HCT116 (cell line): ENCODE results near the gene WDR59. TPM values are rescaled to one million over a fixed set of nuclear protein-coding genes. Genes with fewer than 3 reads are reported as not detected.

ENCODE experiments used
- ATAC-seq: fragments of 200-7000 bp; cut with Tn5 transposase; 2 replicates; pipeline ENCODE4 v1.9.1; 2020; ENCODE audit warnings: mild to moderate bottlenecking, moderate library complexity
- BruUV-seq: library from RNA; stranded (reverse); fragments of 400-500 nt; replicated peaks from 2 replicates; lab custom pipeline; 2021; lab: Mats Ljungman, UMichigan
- CTCF ChIA-PET: fragments of 300-600 bp; sonication (Branson Sonifier 250); formaldehyde crosslinking; loops from one replicate; lab custom pipeline; 2021; ENCODE audit warnings: antibody characterized with exemption; lab: Charles Lee
- POLR2A ChIA-PET: fragments of 300-600, 350-600 bp; sonication (Branson Sonifier 250); formaldehyde crosslinking; loops from one replicate; lab custom pipeline; 2021; ENCODE audit warnings: antibody characterized with exemption; lab: Charles Lee
- RAD21 ChIA-PET, 2 experiments: fragments of 300-600 bp; sonication (Branson Sonifier 250); formaldehyde crosslinking; loops; one replicate each; lab custom pipeline; 2023; ENCODE audit warnings: low total read pairs in 2 of 2; ENCODE audit not compliant: uncharacterized antibody in 2 of 2, unreplicated experiment in 2 of 2, low non-redundant PET in 1 of 2; lab: Charles Lee
- DNase-seq: peaks from one replicate; pipeline ENCODE4 v3.0.0-alpha.2; 2010; ENCODE audit warnings: low read depth, low spot score
- H2AFZ ChIP-seq: fragments of 200-600 bp; shearing (Covaris generic), sonication (generic); 2 replicates; pipeline ENCODE4 v1.6.1; 2017; ENCODE audit warnings: low read depth, mixed run types, mixed read lengths, antibody characterized with exemption, low read length; ENCODE audit not compliant: poor library complexity, severe bottlenecking
- H3K27ac ChIP-seq: 2 replicates; pipeline ENCODE4 v1.5.1; 2012; ENCODE audit warnings: low read depth, low read length
- H3K27me3 ChIP-seq: fragments of 200-600 bp; sonication (generic); 2 replicates; pipeline ENCODE4 v1.6.1; 2016; ENCODE audit warnings: mixed run types, low read length, mixed read lengths; ENCODE audit not compliant: insufficient read depth
- H3K36me3 ChIP-seq, 2 experiments: fragments of 200-500 bp in 1 of 2; fragments of 200-600 bp in 1 of 2; sonication (Bioruptor generic) in 1 of 2; sonication (generic) in 1 of 2; 2 replicates each; pipeline versions ENCODE4 v1.5.1 to v1.6.1; 2014 to 2016; ENCODE audit warnings: low read length in 2 of 2, inconsistent platforms in 1 of 2, mixed read lengths in 1 of 2, mixed run types in 1 of 2; ENCODE audit not compliant: insufficient read depth in 2 of 2, control insufficient read depth in 1 of 2
- H3K4me1 ChIP-seq, 2 experiments: fragments of 200-600 bp in 1 of 2; sonication (generic) in 1 of 2; 2 replicates each; pipeline versions ENCODE4 v1.5.1 to v1.6.1; 2012 to 2017; ENCODE audit warnings: low read length in 2 of 2, inconsistent platforms in 1 of 2, mild to moderate bottlenecking in 1 of 2, mixed read lengths in 1 of 2, mixed run types in 1 of 2, moderate library complexity in 1 of 2; ENCODE audit not compliant: insufficient read depth in 2 of 2, control insufficient read depth in 1 of 2
- H3K4me2 ChIP-seq: fragments of 200-600 bp; sonication (generic); 2 replicates; pipeline ENCODE4 v1.6.1; 2017; ENCODE audit warnings: mixed run types, low read length, mixed read lengths
- H3K4me3 ChIP-seq, 2 experiments: fragments of 200-600 bp in 1 of 2; sonication (generic) in 1 of 2; replicated peaks in 1 of 2; 2 replicates each; pipeline ENCODE4 v1.5.1; 2011 to 2016; ENCODE audit warnings: low read length in 2 of 2, control low read depth in 1 of 2, low read depth in 1 of 2, mild to moderate bottlenecking in 1 of 2, mixed read lengths in 1 of 2, mixed run types in 1 of 2
- H3K79me2 ChIP-seq: fragments of 200-600 bp; sonication (generic); 2 replicates; pipeline ENCODE4 v1.6.1; 2017; ENCODE audit warnings: mild to moderate bottlenecking, mixed run types, low read length, moderate library complexity, mixed read lengths; ENCODE audit not compliant: insufficient read depth
- H3K9ac ChIP-seq: fragments of 200-600 bp; sonication (generic); 2 replicates; pipeline ENCODE4 v1.6.1; 2016; ENCODE audit warnings: low read length, mixed read lengths
- H3K9me2 ChIP-seq: fragments of 200-600 bp; sonication (generic), shearing (Covaris generic); 2 replicates; pipeline ENCODE4 v1.6.1; 2017; ENCODE audit warnings: mixed run types, mild to moderate bottlenecking, moderate library complexity; ENCODE audit not compliant: insufficient read depth
- H3K9me3 ChIP-seq, 2 experiments: fragments of 200-500 bp in 1 of 2; fragments of 200-600 bp in 1 of 2; sonication (Bioruptor generic) in 1 of 2; sonication (generic) in 1 of 2; 2 replicates each; pipeline ENCODE4 v1.6.1; 2014 to 2017; ENCODE audit warnings: low read length in 2 of 2, mixed read lengths in 2 of 2, inconsistent platforms in 1 of 2, low read depth in 1 of 2, mild to moderate bottlenecking in 1 of 2, mixed run types in 1 of 2, moderate library complexity in 1 of 2; ENCODE audit not compliant: control insufficient read depth in 1 of 2, insufficient read depth in 1 of 2
- H4K20me1 ChIP-seq: fragments of 200-600 bp; sonication (generic), shearing (Covaris generic); 2 replicates; pipeline ENCODE4 v1.6.1; 2017; ENCODE audit warnings: mixed run types, mild to moderate bottlenecking, moderate library complexity; ENCODE audit not compliant: insufficient read depth
- ATF3 ChIP-seq: IDR thresholded peaks from 2 replicates; pipeline ENCODE4 v1.6.1; 2012
- CBX3 ChIP-seq: IDR thresholded peaks from 2 replicates; pipeline ENCODE4 v1.6.1; 2012; ENCODE audit warnings: low read depth
- CEBPB ChIP-seq: IDR thresholded peaks from 2 replicates; pipeline ENCODE4 v1.6.1; 2012; ENCODE audit warnings: low read depth
- CTCF ChIP-seq, 3 experiments: fragments of 200-600 bp in 1 of 3; sonication (generic) in 1 of 3; IDR thresholded peaks in 2 of 3; conservative IDR thresholded peaks in 1 of 3; 2 replicates each; pipeline ENCODE4 v1.5.1; 2012 to 2017; ENCODE audit warnings: low read depth in 2 of 3, low read length in 2 of 3, antibody characterized with exemption in 1 of 3, borderline replicate concordance in 1 of 3, control low read depth in 1 of 3, mild to moderate bottlenecking in 1 of 3, mixed read lengths in 1 of 3, mixed run types in 1 of 3, moderate library complexity in 1 of 3; ENCODE audit not compliant: insufficient read depth in 1 of 3
- EGR1 ChIP-seq: IDR thresholded peaks from 2 replicates; pipeline ENCODE4 v1.6.1; 2012; ENCODE audit warnings: low read depth
- ELF1 ChIP-seq: IDR thresholded peaks from 2 replicates; pipeline ENCODE4 v1.6.1; 2012; ENCODE audit warnings: low read depth, borderline replicate concordance
- POLR2A ChIP-seq: IDR thresholded peaks from 2 replicates; pipeline ENCODE4 v1.7.0; 2011; ENCODE audit warnings: borderline replicate concordance; ENCODE audit not compliant: insufficient read depth, insufficient read length; ENCODE audit errors: extremely low read depth
- POLR2AphosphoS5 ChIP-seq: IDR thresholded peaks from 2 replicates; pipeline ENCODE4 v1.6.1; 2011; ENCODE audit warnings: mild to moderate bottlenecking, low read depth, low read length, moderate library complexity
- RAD21 ChIP-seq: IDR thresholded peaks from 2 replicates; pipeline ENCODE4 v1.6.1; 2012; ENCODE audit warnings: low read depth, mild to moderate bottlenecking
- SP1 ChIP-seq: IDR thresholded peaks from 2 replicates; pipeline ENCODE4 v1.6.1; 2012; ENCODE audit warnings: low read depth
- SRF ChIP-seq: IDR thresholded peaks from 2 replicates; pipeline ENCODE4 v1.6.1; 2012; ENCODE audit warnings: low read depth
- YY1 ChIP-seq: IDR thresholded peaks from 2 replicates; pipeline ENCODE4 v1.6.1; 2011; ENCODE audit warnings: low read length, low read depth, moderate library complexity, mild to moderate bottlenecking; ENCODE audit not compliant: insufficient replicate concordance; ENCODE audit errors: extremely low read depth
- ZBTB33 ChIP-seq: IDR thresholded peaks from 2 replicates; pipeline ENCODE4 v1.6.1; 2011; ENCODE audit warnings: mild to moderate bottlenecking, low read length, moderate library complexity; ENCODE audit not compliant: insufficient replicate concordance; ENCODE audit errors: extremely low read depth
- ZFX ChIP-seq: fragments of 450-650 bp; IDR thresholded peaks from 2 replicates; pipeline ENCODE4 v1.6.1; 2017
- intact Hi-C: fragments of 100-400 bp; cut with micrococcal nuclease; formaldehyde crosslinking; loops from 2 replicates; pipeline ENCODE4 v1.10.0; 2022
- total RNA-seq: library from RNA; stranded (reverse); gene quantifications from one replicate; pipeline ENCODE4 v1.2.1, GENCODE V29; 2021; ENCODE audit not compliant: unreplicated experiment
- TF ChIP-seq, protein P1 (sequence below): IDR thresholded peaks from 2 replicates; pipeline ENCODE4 v1.6.1; 2012
- TF ChIP-seq, protein P2 (sequence below): IDR thresholded peaks from 2 replicates; pipeline ENCODE4 v1.6.1; 2012; ENCODE audit warnings: low read depth

The WDR59 gene
- total RNA-seq, 1 experiment from 2014 or later: 96.9 TPM

- TF ChIP-seq YY1 (no peak), SRF (no peak), CTCF (IDR thresholded peaks at IDR 0.05 in 2 of 3, conservative IDR thresholded peaks at IDR 0.05 in 1 of 3; ENCODE audit: borderline replicate concordance in 1 of 3, insufficient read depth in 1 of 3, low read depth in 2 of 3, low read length in 2 of 3) (no peak), EGR1 (no peak), ZFX (no peak), ELF1 (no peak), SP1 (no peak), CBX3 (no peak), CEBPB (no peak), POLR2AphosphoS5 (no peak), RAD21 (no peak)
- TF ChIP-seq, protein P1, sequence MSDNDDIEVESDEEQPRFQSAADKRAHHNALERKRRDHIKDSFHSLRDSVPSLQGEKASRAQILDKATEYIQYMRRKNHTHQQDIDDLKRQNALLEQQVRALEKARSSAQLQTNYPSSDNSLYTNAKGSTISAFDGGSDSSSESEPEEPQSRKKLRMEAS: no peak
These were observed 113.3 kb downstream of the WDR59 start (continued) for GRCh38 chr16:74871608-74872007.

DNA sequence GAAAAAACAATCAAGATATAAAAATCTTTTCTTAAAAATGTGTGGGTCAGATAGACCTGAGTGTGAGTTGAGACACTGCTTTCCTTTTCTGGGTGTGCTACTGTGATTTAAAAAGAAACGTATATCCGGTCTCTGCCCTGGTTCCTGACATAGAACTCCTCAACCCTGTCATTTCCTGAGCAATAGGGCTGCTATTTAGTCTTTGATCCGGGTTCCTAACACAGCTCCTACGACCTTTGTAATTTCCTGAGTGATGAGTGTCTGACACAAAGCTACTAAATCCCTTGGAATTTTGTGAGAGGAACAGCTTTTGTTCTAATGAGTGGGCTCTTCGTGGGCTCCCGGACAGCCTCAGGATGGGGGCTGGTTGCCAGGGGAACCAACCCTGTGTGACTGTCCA is 116.4 kb downstream of the WDR59 start:
- TF ChIP-seq, protein P2, sequence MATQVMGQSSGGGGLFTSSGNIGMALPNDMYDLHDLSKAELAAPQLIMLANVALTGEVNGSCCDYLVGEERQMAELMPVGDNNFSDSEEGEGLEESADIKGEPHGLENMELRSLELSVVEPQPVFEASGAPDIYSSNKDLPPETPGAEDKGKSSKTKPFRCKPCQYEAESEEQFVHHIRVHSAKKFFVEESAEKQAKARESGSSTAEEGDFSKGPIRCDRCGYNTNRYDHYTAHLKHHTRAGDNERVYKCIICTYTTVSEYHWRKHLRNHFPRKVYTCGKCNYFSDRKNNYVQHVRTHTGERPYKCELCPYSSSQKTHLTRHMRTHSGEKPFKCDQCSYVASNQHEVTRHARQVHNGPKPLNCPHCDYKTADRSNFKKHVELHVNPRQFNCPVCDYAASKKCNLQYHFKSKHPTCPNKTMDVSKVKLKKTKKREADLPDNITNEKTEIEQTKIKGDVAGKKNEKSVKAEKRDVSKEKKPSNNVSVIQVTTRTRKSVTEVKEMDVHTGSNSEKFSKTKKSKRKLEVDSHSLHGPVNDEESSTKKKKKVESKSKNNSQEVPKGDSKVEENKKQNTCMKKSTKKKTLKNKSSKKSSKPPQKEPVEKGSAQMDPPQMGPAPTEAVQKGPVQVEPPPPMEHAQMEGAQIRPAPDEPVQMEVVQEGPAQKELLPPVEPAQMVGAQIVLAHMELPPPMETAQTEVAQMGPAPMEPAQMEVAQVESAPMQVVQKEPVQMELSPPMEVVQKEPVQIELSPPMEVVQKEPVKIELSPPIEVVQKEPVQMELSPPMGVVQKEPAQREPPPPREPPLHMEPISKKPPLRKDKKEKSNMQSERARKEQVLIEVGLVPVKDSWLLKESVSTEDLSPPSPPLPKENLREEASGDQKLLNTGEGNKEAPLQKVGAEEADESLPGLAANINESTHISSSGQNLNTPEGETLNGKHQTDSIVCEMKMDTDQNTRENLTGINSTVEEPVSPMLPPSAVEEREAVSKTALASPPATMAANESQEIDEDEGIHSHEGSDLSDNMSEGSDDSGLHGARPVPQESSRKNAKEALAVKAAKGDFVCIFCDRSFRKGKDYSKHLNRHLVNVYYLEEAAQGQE: no peak
- TF ChIP-seq ZBTB33: no peak
- no peak for TF ChIP-seq ATF3
- no peak for TF ChIP-seq CEBPB
- TF ChIP-seq, protein P1: no peak
- 0 out of 2 replicates have a peak, but pooled peaks have one; percentile 19 for TF ChIP-seq SP1
- no peak for TF ChIP-seq POLR2A
- TF ChIP-seq YY1: no peak
- no peak for TF ChIP-seq POLR2AphosphoS5
- Histone ChIP-seq H3K4me3 (no peak overlapping the region), H3K4me2 (peak overlapping the region; percentile 33; the same call in 1 of the 2 replicates), H3K9me3 (no peaks in the 10 kb centered on the region), H3K79me2 (no peaks in the 10 kb centered on the region), H3K27ac (peak overlapping the region; percentile 20; the same call in 1 of the 2 replicates), H3K36me3 (0 out of 4 replicates have a peak, but pooled peaks cover 0 to 2% of the 10 kb centered on the region in 2 experiments), H2AFZ (no peak overlapping the region), H4K20me1 (no peaks in the 10 kb centered on the region), H3K4me1 (peaks cover 11 to 22% of the 10 kb centered on the region in 2 experiments), H3K9me2 (no peaks in the 10 kb centered on the region), H3K27me3 (no peaks in the 10 kb centered on the region), H3K9ac (no peak overlapping the region)
- ATAC-seq (peak; percentile 46; the same call in 1 of the 2 replicates), DNase-seq (no peak)
- intact Hi-C loops: no loop called here
- ChIA-PET RAD21 (interaction anchor here in 1 of 2 experiments (0.6 kb wide), 2 partner anchors 117 to 398 kb away, joined by 4 to 8 read pairs; partner anchors contain the start of gene WDR59), CTCF (no interaction called here), POLR2A (no interaction called here)
- BruUV-seq: no TSS peak
